ENCODE measurements around the gene ABI3BP. TPM values are rescaled to one million over a fixed set of nuclear protein-coding genes. Genes with fewer than 3 reads are reported as not detected.

ABI3BP gene
- total and polyA plus RNA-seq, 2 experiments from 2014 or later: 0.42 to 0.57 TPM

DNA sequence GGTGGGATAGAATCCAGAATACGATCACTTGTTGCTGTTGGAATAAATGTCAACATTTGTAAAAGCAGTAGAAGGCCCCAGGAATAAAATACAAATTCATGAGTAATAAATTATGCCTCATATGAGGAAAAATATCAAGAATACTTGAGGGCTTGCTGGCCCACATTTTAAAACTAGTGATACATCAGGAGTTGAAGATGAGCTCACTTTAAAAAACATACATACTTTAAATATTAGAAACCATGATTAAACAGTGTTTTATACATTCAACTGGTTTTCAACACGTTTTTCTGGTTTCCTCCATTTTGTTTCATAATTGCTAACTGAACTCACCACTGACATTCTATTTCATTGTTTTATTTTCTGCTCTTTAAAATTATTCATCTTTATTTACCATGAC is 142.5 kb downstream of the ABI3BP start (continued):
- TF ChIP-seq, protein P1, sequence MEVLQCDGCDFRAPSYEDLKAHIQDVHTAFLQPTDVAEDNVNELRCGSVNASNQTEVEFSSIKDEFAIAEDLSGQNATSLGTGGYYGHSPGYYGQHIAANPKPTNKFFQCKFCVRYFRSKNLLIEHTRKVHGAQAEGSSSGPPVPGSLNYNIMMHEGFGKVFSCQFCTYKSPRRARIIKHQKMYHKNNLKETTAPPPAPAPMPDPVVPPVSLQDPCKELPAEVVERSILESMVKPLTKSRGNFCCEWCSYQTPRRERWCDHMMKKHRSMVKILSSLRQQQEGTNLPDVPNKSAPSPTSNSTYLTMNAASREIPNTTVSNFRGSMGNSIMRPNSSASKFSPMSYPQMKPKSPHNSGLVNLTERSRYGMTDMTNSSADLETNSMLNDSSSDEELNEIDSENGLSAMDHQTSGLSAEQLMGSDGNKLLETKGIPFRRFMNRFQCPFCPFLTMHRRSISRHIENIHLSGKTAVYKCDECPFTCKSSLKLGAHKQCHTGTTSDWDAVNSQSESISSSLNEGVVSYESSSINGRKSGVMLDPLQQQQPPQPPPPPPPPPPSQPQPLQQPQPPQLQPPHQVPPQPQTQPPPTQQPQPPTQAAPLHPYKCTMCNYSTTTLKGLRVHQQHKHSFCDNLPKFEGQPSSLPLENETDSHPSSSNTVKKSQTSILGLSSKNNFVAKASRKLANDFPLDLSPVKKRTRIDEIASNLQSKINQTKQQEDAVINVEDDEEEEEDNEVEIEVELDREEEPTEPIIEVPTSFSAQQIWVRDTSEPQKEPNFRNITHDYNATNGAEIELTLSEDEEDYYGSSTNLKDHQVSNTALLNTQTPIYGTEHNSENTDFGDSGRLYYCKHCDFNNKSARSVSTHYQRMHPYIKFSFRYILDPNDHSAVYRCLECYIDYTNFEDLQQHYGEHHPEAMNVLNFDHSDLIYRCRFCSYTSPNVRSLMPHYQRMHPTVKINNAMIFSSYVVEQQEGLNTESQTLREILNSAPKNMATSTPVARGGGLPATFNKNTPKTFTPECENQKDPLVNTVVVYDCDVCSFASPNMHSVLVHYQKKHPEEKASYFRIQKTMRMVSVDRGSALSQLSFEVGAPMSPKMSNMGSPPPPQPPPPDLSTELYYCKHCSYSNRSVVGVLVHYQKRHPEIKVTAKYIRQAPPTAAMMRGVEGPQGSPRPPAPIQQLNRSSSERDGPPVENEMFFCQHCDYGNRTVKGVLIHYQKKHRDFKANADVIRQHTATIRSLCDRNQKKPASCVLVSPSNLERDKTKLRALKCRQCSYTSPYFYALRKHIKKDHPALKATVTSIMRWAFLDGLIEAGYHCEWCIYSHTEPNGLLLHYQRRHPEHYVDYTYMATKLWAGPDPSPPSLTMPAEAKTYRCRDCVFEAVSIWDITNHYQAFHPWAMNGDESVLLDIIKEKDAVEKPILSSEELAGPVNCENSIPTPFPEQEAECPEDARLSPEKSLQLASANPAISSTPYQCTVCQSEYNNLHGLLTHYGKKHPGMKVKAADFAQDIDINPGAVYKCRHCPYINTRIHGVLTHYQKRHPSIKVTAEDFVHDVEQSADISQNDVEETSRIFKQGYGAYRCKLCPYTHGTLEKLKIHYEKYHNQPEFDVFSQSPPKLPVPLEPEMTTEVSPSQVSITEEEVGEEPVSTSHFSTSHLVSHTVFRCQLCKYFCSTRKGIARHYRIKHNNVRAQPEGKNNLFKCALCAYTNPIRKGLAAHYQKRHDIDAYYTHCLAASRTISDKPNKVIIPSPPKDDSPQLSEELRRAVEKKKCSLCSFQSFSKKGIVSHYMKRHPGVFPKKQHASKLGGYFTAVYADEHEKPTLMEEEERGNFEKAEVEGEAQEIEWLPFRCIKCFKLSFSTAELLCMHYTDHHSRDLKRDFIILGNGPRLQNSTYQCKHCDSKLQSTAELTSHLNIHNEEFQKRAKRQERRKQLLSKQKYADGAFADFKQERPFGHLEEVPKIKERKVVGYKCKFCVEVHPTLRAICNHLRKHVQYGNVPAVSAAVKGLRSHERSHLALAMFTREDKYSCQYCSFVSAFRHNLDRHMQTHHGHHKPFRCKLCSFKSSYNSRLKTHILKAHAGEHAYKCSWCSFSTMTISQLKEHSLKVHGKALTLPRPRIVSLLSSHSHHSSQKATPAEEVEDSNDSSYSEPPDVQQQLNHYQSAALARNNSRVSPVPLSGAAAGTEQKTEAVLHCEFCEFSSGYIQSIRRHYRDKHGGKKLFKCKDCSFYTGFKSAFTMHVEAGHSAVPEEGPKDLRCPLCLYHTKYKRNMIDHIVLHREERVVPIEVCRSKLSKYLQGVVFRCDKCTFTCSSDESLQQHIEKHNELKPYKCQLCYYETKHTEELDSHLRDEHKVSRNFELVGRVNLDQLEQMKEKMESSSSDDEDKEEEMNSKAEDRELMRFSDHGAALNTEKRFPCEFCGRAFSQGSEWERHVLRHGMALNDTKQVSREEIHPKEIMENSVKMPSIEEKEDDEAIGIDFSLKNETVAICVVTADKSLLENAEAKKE (CRISPR knock-in tag; IDR thresholded peaks at IDR 0.05): no peak
- TF ChIP-seq ZNF331 (CRISPR knock-in tag; IDR thresholded peaks at IDR 0.05; ENCODE audit: low read depth) (no peak), CREB1 (CRISPR knock-in tag; IDR thresholded peaks at IDR 0.05; ENCODE audit: low read depth) (no peak), POLR2AphosphoS5 (IDR thresholded peaks at IDR 0.05; ENCODE audit: low read depth) (no peak), JUNB (IDR thresholded peaks at IDR 0.05; ENCODE audit: unreplicated experiment) (no peak)
- TF ChIP-seq, protein P2, sequence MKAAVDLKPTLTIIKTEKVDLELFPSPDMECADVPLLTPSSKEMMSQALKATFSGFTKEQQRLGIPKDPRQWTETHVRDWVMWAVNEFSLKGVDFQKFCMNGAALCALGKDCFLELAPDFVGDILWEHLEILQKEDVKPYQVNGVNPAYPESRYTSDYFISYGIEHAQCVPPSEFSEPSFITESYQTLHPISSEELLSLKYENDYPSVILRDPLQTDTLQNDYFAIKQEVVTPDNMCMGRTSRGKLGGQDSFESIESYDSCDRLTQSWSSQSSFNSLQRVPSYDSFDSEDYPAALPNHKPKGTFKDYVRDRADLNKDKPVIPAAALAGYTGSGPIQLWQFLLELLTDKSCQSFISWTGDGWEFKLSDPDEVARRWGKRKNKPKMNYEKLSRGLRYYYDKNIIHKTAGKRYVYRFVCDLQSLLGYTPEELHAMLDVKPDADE (IDR thresholded peaks at IDR 0.05): no peak
- TF ChIP-seq, protein P3, sequence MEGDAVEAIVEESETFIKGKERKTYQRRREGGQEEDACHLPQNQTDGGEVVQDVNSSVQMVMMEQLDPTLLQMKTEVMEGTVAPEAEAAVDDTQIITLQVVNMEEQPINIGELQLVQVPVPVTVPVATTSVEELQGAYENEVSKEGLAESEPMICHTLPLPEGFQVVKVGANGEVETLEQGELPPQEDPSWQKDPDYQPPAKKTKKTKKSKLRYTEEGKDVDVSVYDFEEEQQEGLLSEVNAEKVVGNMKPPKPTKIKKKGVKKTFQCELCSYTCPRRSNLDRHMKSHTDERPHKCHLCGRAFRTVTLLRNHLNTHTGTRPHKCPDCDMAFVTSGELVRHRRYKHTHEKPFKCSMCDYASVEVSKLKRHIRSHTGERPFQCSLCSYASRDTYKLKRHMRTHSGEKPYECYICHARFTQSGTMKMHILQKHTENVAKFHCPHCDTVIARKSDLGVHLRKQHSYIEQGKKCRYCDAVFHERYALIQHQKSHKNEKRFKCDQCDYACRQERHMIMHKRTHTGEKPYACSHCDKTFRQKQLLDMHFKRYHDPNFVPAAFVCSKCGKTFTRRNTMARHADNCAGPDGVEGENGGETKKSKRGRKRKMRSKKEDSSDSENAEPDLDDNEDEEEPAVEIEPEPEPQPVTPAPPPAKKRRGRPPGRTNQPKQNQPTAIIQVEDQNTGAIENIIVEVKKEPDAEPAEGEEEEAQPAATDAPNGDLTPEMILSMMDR (conservative IDR thresholded peaks at IDR 0.05; ENCODE audit: low read depth in 2 of 2): no peak

DNA sequence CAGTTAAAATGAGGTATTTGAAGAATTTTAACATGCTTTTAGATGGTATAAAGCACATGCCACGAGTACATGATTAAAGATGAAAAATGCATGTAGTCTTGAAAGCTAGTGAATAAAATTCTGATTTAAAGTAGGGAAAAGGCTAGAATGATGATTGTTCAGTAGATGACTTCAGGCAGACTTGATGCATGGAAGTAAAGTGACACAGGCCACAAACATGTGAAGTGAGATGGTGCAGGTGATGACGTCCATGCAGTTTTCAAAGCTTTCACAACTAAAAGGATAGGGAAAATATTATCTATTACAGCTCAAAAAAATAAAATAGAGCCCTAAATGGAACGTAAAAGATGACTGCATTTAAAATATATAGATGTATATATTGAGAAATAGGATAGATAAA is 143.1 kb downstream of the ABI3BP start:
- DNase-seq (ENCODE audit: low spot score) (no peak), ATAC-seq (no peak)
- no peak overlapping the region for H3K27ac ChIP-seq (ENCODE audit: low read depth)
- Mint-ChIP-seq H3K4me3 (no peak overlapping the region), H3K27ac (no peak overlapping the region), H3K4me1 (no peaks in the 10 kb centered on the region), H3K27me3 (ENCODE audit: insufficient read depth, low read depth, poor library complexity) (no peaks in the 10 kb centered on the region), H3K36me3 (ENCODE audit: low read depth) (no peaks in the 10 kb centered on the region), H3K9me3 (no peaks in the 10 kb centered on the region)
- no peaks in the 10 kb centered on the region for H3K27me3 ChIP-seq (ENCODE audit: insufficient read depth)
- no peaks in the 10 kb centered on the region for H4K20me1 ChIP-seq (replicated peaks; ENCODE audit: insufficient read depth)
- no peaks in the 10 kb centered on the region for H3K79me2 ChIP-seq (replicated peaks; ENCODE audit: insufficient read depth)
- H3F3A ChIP-seq (replicated peaks; ENCODE audit: low read depth): no peaks in the 10 kb centered on the region
- H3K4me3 ChIP-seq: no peak overlapping the region
- H3K4me1 ChIP-seq (ENCODE audit: insufficient read depth): no peaks in the 10 kb centered on the region
- H2AFZ ChIP-seq: no peak overlapping the region
- no peak overlapping the region for H3K4me2 ChIP-seq
- H3K36me3 ChIP-seq (ENCODE audit: insufficient read depth): no peaks in the 10 kb centered on the region
- no peaks in the 10 kb centered on the region for H3K9me2 ChIP-seq (ENCODE audit: insufficient read depth)
- no peak for TF ChIP-seq JUNB (IDR thresholded peaks at IDR 0.05; ENCODE audit: unreplicated experiment)
- TF ChIP-seq, protein P3 (conservative IDR thresholded peaks at IDR 0.05; ENCODE audit: low read depth in 2 of 2): no peak
- no peak for TF ChIP-seq ZNF114 (CRISPR knock-in tag; IDR thresholded peaks at IDR 0.05)
- TF ChIP-seq POLR2AphosphoS5 (IDR thresholded peaks at IDR 0.05; ENCODE audit: low read depth): no peak
- TF ChIP-seq ZNF331 (CRISPR knock-in tag; IDR thresholded peaks at IDR 0.05; ENCODE audit: low read depth): no peak
- TF ChIP-seq EZH2phosphoT487 (IDR thresholded peaks at IDR 0.05; ENCODE audit: unreplicated experiment): no peak

All from GM23338 (cell line).